HepG2 (cell line): Measurements from ENCODE around the gene UBR7. TPM values are rescaled to one million over a fixed set of nuclear protein-coding genes. Genes with fewer than 3 reads are reported as not detected.

ENCODE experiments used
- ATAC-seq: fragments of 200-7000 bp; cut with Tn5 transposase; 3 replicates; pipeline ENCODE4 v1.9.1; 2020; ENCODE audit warnings: mild to moderate bottlenecking, moderate library complexity
- BruUV-seq: library from RNA; stranded (reverse); fragments of 400-500 nt; replicated peaks from 2 replicates; lab custom pipeline; 2021; lab: Mats Ljungman, UMichigan
- CTCF ChIA-PET: fragments of 300-600 bp; formaldehyde crosslinking; extraction: SDS; loops from one replicate; lab custom pipeline; 2021; ENCODE audit warnings: low total read pairs, inconsistent platforms, low intra/inter-chr PET ratio; lab: Yijun Ruan, JAX
- POLR2A ChIA-PET: fragments of 350-600 bp; sonication (Branson Sonifier 250); formaldehyde crosslinking; loops from one replicate; lab custom pipeline; 2020; ENCODE audit warnings: antibody characterized with exemption, inconsistent platforms; lab: Yijun Ruan, JAX
- DNase-seq: peaks from one replicate; pipeline ENCODE4 v3.0.0-alpha.2; 2015; ENCODE audit warnings: low spot score
- FAIRE-seq: peaks from 3 replicates; lab custom pipeline; 2011; peaks lifted over from hg19 to GRCh38; lab: Jason Lieb, UNC
- H2AFZ ChIP-seq: one replicate; pipeline ENCODE4 v1.6.1; 2011; ENCODE audit warnings: low read length, inconsistent platforms
- H3K27ac ChIP-seq: fragments of 300-600 bp; 3 replicates; pipeline ENCODE4 v1.8.0; 2011; ENCODE audit warnings: mixed run types, mild to moderate bottlenecking, mixed read lengths, low read length, inconsistent platforms; ENCODE audit not compliant: insufficient read depth; ENCODE audit errors: extremely low read length
- H3K27me3 ChIP-seq, 2 experiments: fragments of 200-600 bp in 1 of 2; 2 replicates in 1 of 2; 3 replicates in 1 of 2; pipeline versions ENCODE4 v1.6.0 to v1.8.0; 2011; ENCODE audit warnings: low read length in 2 of 2, mild to moderate bottlenecking in 2 of 2, moderate library complexity in 2 of 2, inconsistent platforms in 1 of 2; ENCODE audit not compliant: insufficient read depth in 2 of 2, control insufficient read depth in 1 of 2
- H3K36me3 ChIP-seq, 2 experiments: fragments of 200-600 bp in 1 of 2; replicated peaks in 1 of 2; 2 replicates in 1 of 2; 3 replicates in 1 of 2; pipeline versions ENCODE4 v1.5.1 to v1.8.0; 2011; ENCODE audit warnings: low read length in 2 of 2, inconsistent platforms in 1 of 2; ENCODE audit not compliant: insufficient read depth in 2 of 2, control insufficient read depth in 1 of 2
- H3K4me1 ChIP-seq: 2 replicates; pipeline ENCODE4 v1.5.1; 2012; ENCODE audit warnings: low read length, inconsistent platforms; ENCODE audit not compliant: insufficient read depth
- H3K4me2 ChIP-seq: 2 replicates; pipeline ENCODE4 v1.6.0; 2011; ENCODE audit warnings: low read depth, low read length, inconsistent platforms
- H3K4me3 ChIP-seq, 3 experiments: fragments of 200-600 bp in 1 of 3; sonication (generic), shearing (Covaris generic) in 1 of 3; replicated peaks in 1 of 3; 2 replicates each; pipeline ENCODE4 v1.5.1; 2011 to 2016; ENCODE audit warnings: low read length in 3 of 3, inconsistent platforms in 2 of 3, low read depth in 2 of 3, mild to moderate bottlenecking in 2 of 3, control low read depth in 1 of 3, mixed read lengths in 1 of 3; ENCODE audit not compliant: insufficient read depth in 1 of 3
- H3K79me2 ChIP-seq: one replicate; pipeline ENCODE4 v1.6.1; 2011; ENCODE audit warnings: low read length, inconsistent platforms; ENCODE audit not compliant: insufficient read depth
- H3K9ac ChIP-seq: 2 replicates; pipeline ENCODE4 v1.6.0; 2011; ENCODE audit warnings: mild to moderate bottlenecking, low read depth, low read length, inconsistent platforms; ENCODE audit not compliant: insufficient read depth
- H3K9me3 ChIP-seq: 2 replicates; pipeline ENCODE4 v1.5.1; 2012; ENCODE audit warnings: mild to moderate bottlenecking, low read length
- H4K20me1 ChIP-seq: 2 replicates; pipeline ENCODE4 v1.6.0; 2011; ENCODE audit warnings: inconsistent platforms, mild to moderate bottlenecking, low read length, moderate library complexity; ENCODE audit not compliant: insufficient read depth
- BHLHE40 ChIP-seq: IDR thresholded peaks from 2 replicates; pipeline ENCODE4 v1.6.1; 2011; ENCODE audit warnings: low read length, improper control_type of control experiment
- CEBPB ChIP-seq: IDR thresholded peaks from 2 replicates; pipeline ENCODE4 v1.6.1; 2011; ENCODE audit warnings: low read depth, low read length, improper control_type of control experiment, borderline replicate concordance
- CEBPG ChIP-seq: IDR thresholded peaks from 2 replicates; pipeline ENCODE4 v1.6.1; 2016
- ELF3 ChIP-seq: IDR thresholded peaks from 2 replicates; pipeline ENCODE4 v1.6.1; 2016; ENCODE audit warnings: missing genetic modification reagents, missing compliant biosample characterization
- FOXJ3 ChIP-seq: sonication (generic); formaldehyde crosslinking; IDR thresholded peaks from 2 replicates; pipeline ENCODE4 v1.4.0; 2020; ENCODE audit warnings: missing genetic modification reagents, mild to moderate bottlenecking, borderline replicate concordance
- GABPB1 ChIP-seq: IDR thresholded peaks from 2 replicates; pipeline ENCODE4 v1.6.1; 2016; ENCODE audit warnings: mild to moderate bottlenecking, missing genetic modification reagents, moderate library complexity, missing compliant biosample characterization
- IKZF1 ChIP-seq: fragments of 450-650 bp; IDR thresholded peaks from 2 replicates; pipeline ENCODE4 v1.7.1; 2016
- KDM4B ChIP-seq: sonication (generic); formaldehyde crosslinking; IDR thresholded peaks from 2 replicates; pipeline ENCODE4 v1.4.0; 2020; ENCODE audit warnings: missing genetic modification reagents
- TCF12 ChIP-seq, 2 experiments: fragments of 450-650 bp in 1 of 2; sonication (generic) in 1 of 2; formaldehyde crosslinking in 1 of 2; IDR thresholded peaks; 2 replicates each; pipeline versions ENCODE4 v1.6.1 to v1.8.0; 2017 to 2022; ENCODE audit warnings: antibody characterized with exemption in 1 of 2, mild to moderate bottlenecking in 1 of 2, missing genetic modification reagents in 1 of 2, moderate library complexity in 1 of 2
- ZNF383 ChIP-seq: sonication (generic); formaldehyde crosslinking; IDR thresholded peaks from 2 replicates; pipeline ENCODE4 v1.4.0; 2020; ENCODE audit warnings: missing genetic modification reagents, mild to moderate bottlenecking, borderline replicate concordance
- ZNF7 ChIP-seq: IDR thresholded peaks from 2 replicates; pipeline ENCODE4 v1.6.1; 2016; ENCODE audit warnings: missing biosample characterization, missing genetic modification reagents
- WGBS: methylation state at CpG from one replicate; pipeline ENCODE4 v1.1.6; 2017; ENCODE audit warnings: low lambda C conversion rate; 5-methylcytosine and 5-hydroxymethylcytosine counted together
- in situ Hi-C: cut with HindIII; loops from 2 replicates; pipeline ENCODE4 v1.10.0; 2017; ENCODE audit warnings: low pct_unique_long_range_greater_than_20kb; ENCODE audit not compliant: extremely low pct_ligation_motif_present
- intact Hi-C: fragments of 100-400 bp; cut with micrococcal nuclease; formaldehyde crosslinking; loops from one replicate; pipeline ENCODE4 v1.10.0; 2022; ENCODE audit not compliant: unreplicated experiment
- polyA plus RNA-seq, 8 experiments: library from polyadenylated mRNA; depleted of rRNA in 3 of 8; stranded (reverse) in 7 of 8; unstranded in 1 of 8; fragments of >200 nt; fragmentation: Illumina TruSeq in 4 of 8; extraction: Trizol in 4 of 8; gene quantifications; 2 replicates each; pipeline versions ENCODE4 v1.2.1 to v1.2.3, GENCODE V29; 2011 to 2016; ENCODE audit warnings: low read depth in 4 of 8, missing spikeins in 1 of 8, mixed read lengths in 1 of 8; ENCODE audit not compliant: insufficient read depth in 1 of 8
- total RNA-seq, 5 experiments: library from RNA; depleted of rRNA; stranded (reverse); fragments of >200 nt; fragmentation: Illumina TruSeq; extraction: Trizol; gene quantifications; 2 replicates each; pipeline ENCODE4 v1.2.3, GENCODE V29; 2016; ENCODE audit warnings: low read depth in 1 of 5
- TF ChIP-seq, protein P1 (sequence below): sonication (generic); formaldehyde crosslinking; IDR thresholded peaks from 2 replicates; pipeline ENCODE4 v1.4.0; 2020; ENCODE audit warnings: missing genetic modification reagents
- TF ChIP-seq, protein P2 (sequence below): IDR thresholded peaks from 2 replicates; pipeline ENCODE4 v1.6.1; 2012; ENCODE audit warnings: low read length, improper control_type of control experiment
- TF ChIP-seq, protein P3 (sequence below): sonication (generic); formaldehyde crosslinking; IDR thresholded peaks from 2 replicates; pipeline ENCODE4 v1.4.0; 2020; ENCODE audit warnings: missing genetic modification reagents

UBR7 gene
- total and polyA plus RNA-seq, 2 of the 13 experiments (the other 11 are each of a cell fraction or from before 2014, with no cell fraction given): 11.0 to 19.7 TPM

GRCh38 chr14:93220509-93220908 lies 13.5 kb downstream of the UBR7 start (continued):
- TF ChIP-seq, protein P1, sequence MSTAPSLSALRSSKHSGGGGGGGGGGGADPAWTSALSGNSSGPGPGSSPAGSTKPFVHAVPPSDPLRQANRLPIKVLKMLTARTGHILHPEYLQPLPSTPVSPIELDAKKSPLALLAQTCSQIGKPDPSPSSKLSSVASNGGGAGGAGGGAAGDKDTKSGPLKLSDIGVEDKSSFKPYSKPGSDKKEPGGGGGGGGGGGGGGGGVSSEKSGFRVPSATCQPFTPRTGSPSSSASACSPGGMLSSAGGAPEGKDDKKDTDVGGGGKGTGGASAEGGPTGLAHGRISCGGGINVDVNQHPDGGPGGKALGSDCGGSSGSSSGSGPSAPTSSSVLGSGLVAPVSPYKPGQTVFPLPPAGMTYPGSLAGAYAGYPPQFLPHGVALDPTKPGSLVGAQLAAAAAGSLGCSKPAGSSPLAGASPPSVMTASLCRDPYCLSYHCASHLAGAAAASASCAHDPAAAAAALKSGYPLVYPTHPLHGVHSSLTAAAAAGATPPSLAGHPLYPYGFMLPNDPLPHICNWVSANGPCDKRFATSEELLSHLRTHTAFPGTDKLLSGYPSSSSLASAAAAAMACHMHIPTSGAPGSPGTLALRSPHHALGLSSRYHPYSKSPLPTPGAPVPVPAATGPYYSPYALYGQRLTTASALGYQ (CRISPR knock-in tag): no peak
- TF ChIP-seq IKZF1: no peak
- no peak for TF ChIP-seq CEBPG (CRISPR knock-in tag)
- TF ChIP-seq FOXJ3 (CRISPR knock-in tag): no peak
- no peak for TF ChIP-seq ZNF383 (CRISPR knock-in tag)

GRCh38 chr14:93223565-93223964 lies 16.5 kb downstream of the UBR7 start:
- Histone ChIP-seq H4K20me1 (no peaks in the 10 kb centered on the region), H3K9me3 (no peaks in the 10 kb centered on the region), H3K36me3 (peaks cover 5 to 19% of the 10 kb centered on the region in 2 experiments), H3K27me3 (no peaks in the 10 kb centered on the region), H3K4me1 (no peaks in the 10 kb centered on the region), H3K9ac (no peak overlapping the region), H2AFZ (no peak overlapping the region), H3K4me2 (no peak overlapping the region), H3K79me2 (no peaks in the 10 kb centered on the region), H3K27ac (no peak overlapping the region), H3K4me3 (no peak overlapping the region)
- 93% methylated on average over 17 of the region's 27 CpGs for WGBS
- CTCF ChIA-PET: no interaction called here
- no peak for DNase-seq
- intact Hi-C loops (no loop called here), in situ Hi-C loops (no loop called here)
- no peak for FAIRE-seq
- BruUV-seq: no TSS peak
- POLR2A ChIA-PET: no interaction called here
- ATAC-seq: no peak
- TF ChIP-seq CEBPB: no peak
- TF ChIP-seq BHLHE40: no peak
- TF ChIP-seq, protein P2, sequence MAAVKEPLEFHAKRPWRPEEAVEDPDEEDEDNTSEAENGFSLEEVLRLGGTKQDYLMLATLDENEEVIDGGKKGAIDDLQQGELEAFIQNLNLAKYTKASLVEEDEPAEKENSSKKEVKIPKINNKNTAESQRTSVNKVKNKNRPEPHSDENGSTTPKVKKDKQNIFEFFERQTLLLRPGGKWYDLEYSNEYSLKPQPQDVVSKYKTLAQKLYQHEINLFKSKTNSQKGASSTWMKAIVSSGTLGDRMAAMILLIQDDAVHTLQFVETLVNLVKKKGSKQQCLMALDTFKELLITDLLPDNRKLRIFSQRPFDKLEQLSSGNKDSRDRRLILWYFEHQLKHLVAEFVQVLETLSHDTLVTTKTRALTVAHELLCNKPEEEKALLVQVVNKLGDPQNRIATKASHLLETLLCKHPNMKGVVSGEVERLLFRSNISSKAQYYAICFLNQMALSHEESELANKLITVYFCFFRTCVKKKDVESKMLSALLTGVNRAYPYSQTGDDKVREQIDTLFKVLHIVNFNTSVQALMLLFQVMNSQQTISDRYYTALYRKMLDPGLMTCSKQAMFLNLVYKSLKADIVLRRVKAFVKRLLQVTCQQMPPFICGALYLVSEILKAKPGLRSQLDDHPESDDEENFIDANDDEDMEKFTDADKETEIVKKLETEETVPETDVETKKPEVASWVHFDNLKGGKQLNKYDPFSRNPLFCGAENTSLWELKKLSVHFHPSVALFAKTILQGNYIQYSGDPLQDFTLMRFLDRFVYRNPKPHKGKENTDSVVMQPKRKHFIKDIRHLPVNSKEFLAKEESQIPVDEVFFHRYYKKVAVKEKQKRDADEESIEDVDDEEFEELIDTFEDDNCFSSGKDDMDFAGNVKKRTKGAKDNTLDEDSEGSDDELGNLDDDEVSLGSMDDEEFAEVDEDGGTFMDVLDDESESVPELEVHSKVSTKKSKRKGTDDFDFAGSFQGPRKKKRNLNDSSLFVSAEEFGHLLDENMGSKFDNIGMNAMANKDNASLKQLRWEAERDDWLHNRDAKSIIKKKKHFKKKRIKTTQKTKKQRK: no peak
- TF ChIP-seq ZNF7: no peak
- TF ChIP-seq, protein P3, sequence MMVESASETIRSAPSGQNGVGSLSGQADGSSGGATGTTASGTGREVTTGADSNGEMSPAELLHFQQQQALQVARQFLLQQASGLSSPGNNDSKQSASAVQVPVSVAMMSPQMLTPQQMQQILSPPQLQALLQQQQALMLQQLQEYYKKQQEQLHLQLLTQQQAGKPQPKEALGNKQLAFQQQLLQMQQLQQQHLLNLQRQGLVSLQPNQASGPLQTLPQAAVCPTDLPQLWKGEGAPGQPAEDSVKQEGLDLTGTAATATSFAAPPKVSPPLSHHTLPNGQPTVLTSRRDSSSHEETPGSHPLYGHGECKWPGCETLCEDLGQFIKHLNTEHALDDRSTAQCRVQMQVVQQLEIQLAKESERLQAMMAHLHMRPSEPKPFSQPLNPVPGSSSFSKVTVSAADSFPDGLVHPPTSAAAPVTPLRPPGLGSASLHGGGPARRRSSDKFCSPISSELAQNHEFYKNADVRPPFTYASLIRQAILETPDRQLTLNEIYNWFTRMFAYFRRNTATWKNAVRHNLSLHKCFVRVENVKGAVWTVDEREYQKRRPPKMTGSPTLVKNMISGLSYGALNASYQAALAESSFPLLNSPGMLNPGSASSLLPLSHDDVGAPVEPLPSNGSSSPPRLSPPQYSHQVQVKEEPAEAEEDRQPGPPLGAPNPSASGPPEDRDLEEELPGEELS (CRISPR knock-in tag): no peak
- TF ChIP-seq TCF12 (IDR thresholded peaks at IDR 0.05): no peak
- no peak for TF ChIP-seq TCF12 (CRISPR knock-in tag; IDR thresholded peaks at IDR 0.05)
- no peak for TF ChIP-seq ELF3 (CRISPR knock-in tag)
- TF ChIP-seq KDM4B (CRISPR knock-in tag): no peak
- no peak for TF ChIP-seq GABPB1 (CRISPR knock-in tag)
